HepG2 (cell line): Measurements from ENCODE around the gene TMEM200B. TPM values are rescaled to one million over a fixed set of nuclear protein-coding genes. Genes with fewer than 3 reads are reported as not detected.
A peak's percentile ranks its signal among the peaks of the same experiment; 100 is the strongest.

Source experiments
- ADNP ChIP-seq: sonication (generic); formaldehyde crosslinking; IDR thresholded peaks from 2 replicates; pipeline ENCODE4 v1.4.0; 2020; ENCODE audit warnings: missing genetic modification reagents
- AGO2 ChIP-seq: fragments of 200-400 bp; formaldehyde crosslinking; optimal IDR thresholded peaks from 2 replicates; pipeline ENCODE3; 2017; ENCODE audit warnings: mild to moderate bottlenecking, low read depth, low read length, moderate library complexity
- ARNT2 ChIP-seq: sonication (generic); formaldehyde crosslinking; IDR thresholded peaks from 2 replicates; pipeline ENCODE4 v1.8.0; 2022; ENCODE audit warnings: mild to moderate bottlenecking, low read depth, missing genetic modification reagents, moderate library complexity
- SP4 ChIP-seq: sonication (generic); formaldehyde crosslinking; IDR thresholded peaks from 2 replicates; pipeline ENCODE4 v1.8.1; 2023; ENCODE audit warnings: mild to moderate bottlenecking, missing genetic modification reagents
- TAF15 ChIP-seq: fragments of 200-400 bp; formaldehyde crosslinking; IDR thresholded peaks from one replicate; pipeline ENCODE4 v1.6.1; 2018; ENCODE audit warnings: mild to moderate bottlenecking, low read depth, low read length; ENCODE audit not compliant: poor library complexity, severe bottlenecking
- ZNF232 ChIP-seq: sonication (generic); formaldehyde crosslinking; IDR thresholded peaks from 2 replicates; pipeline ENCODE4 v1.4.0; 2020; ENCODE audit warnings: missing genetic modification reagents, borderline replicate concordance
- ZSCAN21 ChIP-seq: sonication (generic); formaldehyde crosslinking; IDR thresholded peaks from 2 replicates; pipeline ENCODE4 v1.8.0; 2022; ENCODE audit warnings: mild to moderate bottlenecking, missing genetic modification reagents, moderate library complexity, borderline replicate concordance
- polyA plus RNA-seq, 8 experiments: library from polyadenylated mRNA; depleted of rRNA in 3 of 8; stranded (reverse) in 7 of 8; unstranded in 1 of 8; fragments of >200 nt; fragmentation: Illumina TruSeq in 4 of 8; extraction: Trizol in 4 of 8; gene quantifications; 2 replicates each; pipeline versions ENCODE4 v1.2.1 to v1.2.3, GENCODE V29; 2011 to 2016; ENCODE audit warnings: low read depth in 4 of 8, missing spikeins in 1 of 8, mixed read lengths in 1 of 8; ENCODE audit not compliant: insufficient read depth in 1 of 8
- total RNA-seq, 5 experiments: library from RNA; depleted of rRNA; stranded (reverse); fragments of >200 nt; fragmentation: Illumina TruSeq; extraction: Trizol; gene quantifications; 2 replicates each; pipeline ENCODE4 v1.2.3, GENCODE V29; 2016; ENCODE audit warnings: low read depth in 1 of 5
- TF ChIP-seq, protein P1 (sequence below): sonication (generic); formaldehyde crosslinking; conservative IDR thresholded peaks from 2 replicates; pipeline ENCODE4 v1.8.0; 2022; ENCODE audit warnings: mild to moderate bottlenecking, moderate library complexity, missing genetic modification reagents
- TF ChIP-seq, protein P2 (sequence below): sonication (generic); formaldehyde crosslinking; IDR thresholded peaks from 2 replicates; pipeline ENCODE4 v1.8.0; 2022; ENCODE audit warnings: low read depth, missing genetic modification reagents
- TF ChIP-seq, protein P3 (sequence below): sonication (generic); formaldehyde crosslinking; IDR thresholded peaks from 2 replicates; pipeline ENCODE4 v1.4.0; 2020; ENCODE audit warnings: mild to moderate bottlenecking, missing genetic modification reagents

TMEM200B gene
- total and polyA plus RNA-seq, 2 of the 13 experiments (the other 11 are each of a cell fraction or from before 2014, with no cell fraction given) = 1.1 to 1.4 TPM

DNA sequence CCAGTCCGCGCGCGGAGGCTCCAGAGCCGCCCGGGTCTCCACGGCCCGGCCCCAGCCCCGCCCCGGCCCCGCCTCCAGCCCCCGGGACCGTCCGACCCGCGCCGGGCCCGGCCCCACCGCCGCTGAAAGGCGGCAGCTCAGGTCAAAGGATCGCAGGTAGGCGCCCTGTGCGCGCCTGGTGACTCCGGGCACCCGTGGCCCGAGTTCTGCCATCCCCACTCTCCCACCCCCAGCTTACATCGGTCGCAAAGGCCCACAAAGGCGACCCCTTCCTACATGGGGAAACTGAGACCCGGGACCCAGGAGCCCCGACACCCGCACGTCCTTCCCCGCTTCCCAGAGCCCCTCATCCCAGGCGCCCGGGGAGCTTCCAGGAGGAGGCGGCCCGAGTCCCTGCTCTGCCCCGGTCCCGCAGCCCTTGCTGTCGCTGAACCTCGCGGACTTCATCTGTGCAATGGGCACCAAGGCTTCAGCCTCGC is at the start of gene TMEM200B (continued):
- TF ChIP-seq, protein P1, sequence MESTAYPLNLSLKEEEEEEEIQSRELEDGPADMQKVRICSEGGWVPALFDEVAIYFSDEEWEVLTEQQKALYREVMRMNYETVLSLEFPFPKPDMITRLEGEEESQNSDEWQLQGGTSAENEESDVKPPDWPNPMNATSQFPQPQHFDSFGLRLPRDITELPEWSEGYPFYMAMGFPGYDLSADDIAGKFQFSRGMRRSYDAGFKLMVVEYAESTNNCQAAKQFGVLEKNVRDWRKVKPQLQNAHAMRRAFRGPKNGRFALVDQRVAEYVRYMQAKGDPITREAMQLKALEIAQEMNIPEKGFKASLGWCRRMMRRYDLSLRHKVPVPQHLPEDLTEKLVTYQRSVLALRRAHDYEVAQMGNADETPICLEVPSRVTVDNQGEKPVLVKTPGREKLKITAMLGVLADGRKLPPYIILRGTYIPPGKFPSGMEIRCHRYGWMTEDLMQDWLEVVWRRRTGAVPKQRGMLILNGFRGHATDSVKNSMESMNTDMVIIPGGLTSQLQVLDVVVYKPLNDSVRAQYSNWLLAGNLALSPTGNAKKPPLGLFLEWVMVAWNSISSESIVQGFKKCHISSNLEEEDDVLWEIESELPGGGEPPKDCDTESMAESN = no peak
- TF ChIP-seq SP4 = no peak
- no peak for TF ChIP-seq ARNT2 (CRISPR knock-in tag)
- 0 out of 2 replicates have a peak, but pooled peaks have one; percentile 14 for TF ChIP-seq ZNF232 (CRISPR knock-in tag)
- TF ChIP-seq, protein P2, sequence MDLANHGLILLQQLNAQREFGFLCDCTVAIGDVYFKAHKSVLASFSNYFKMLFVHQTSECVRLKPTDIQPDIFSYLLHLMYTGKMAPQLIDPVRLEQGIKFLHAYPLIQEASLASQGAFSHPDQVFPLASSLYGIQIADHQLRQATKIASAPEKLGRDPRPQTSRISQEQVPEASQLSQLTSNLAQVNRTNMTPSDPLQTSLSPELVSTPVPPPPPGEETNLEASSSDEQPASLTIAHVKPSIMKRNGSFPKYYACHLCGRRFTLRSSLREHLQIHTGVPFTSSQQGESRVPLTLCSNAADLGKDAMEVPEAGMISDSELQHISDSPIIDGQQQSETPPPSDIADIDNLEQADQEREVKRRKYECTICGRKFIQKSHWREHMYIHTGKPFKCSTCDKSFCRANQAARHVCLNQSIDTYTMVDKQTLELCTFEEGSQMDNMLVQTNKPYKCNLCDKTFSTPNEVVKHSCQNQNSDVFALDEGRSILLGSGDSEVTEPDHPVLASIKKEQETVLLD = peak; percentile 47; the same call in 1 of the 2 replicates
- TF ChIP-seq AGO2 = peak; percentile 18
- peak; percentile 13; the same call in 1 of the 2 replicates for TF ChIP-seq ADNP (CRISPR knock-in tag)
- no peak for TF ChIP-seq TAF15
- TF ChIP-seq, protein P3, sequence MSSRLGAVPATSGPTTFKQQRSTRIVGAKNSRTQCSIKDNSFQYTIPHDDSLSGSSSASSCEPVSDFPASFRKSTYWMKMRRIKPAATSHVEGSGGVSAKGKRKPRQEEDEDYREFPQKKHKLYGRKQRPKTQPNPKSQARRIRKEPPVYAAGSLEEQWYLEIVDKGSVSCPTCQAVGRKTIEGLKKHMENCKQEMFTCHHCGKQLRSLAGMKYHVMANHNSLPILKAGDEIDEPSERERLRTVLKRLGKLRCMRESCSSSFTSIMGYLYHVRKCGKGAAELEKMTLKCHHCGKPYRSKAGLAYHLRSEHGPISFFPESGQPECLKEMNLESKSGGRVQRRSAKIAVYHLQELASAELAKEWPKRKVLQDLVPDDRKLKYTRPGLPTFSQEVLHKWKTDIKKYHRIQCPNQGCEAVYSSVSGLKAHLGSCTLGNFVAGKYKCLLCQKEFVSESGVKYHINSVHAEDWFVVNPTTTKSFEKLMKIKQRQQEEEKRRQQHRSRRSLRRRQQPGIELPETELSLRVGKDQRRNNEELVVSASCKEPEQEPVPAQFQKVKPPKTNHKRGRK (CRISPR knock-in tag) = no peak
- no peak for TF ChIP-seq ZSCAN21 (CRISPR knock-in tag)
